SK-N-SH (cell line): ENCODE measurements around the gene NPDC1. TPM values are rescaled to one million over a fixed set of nuclear protein-coding genes. Genes with fewer than 3 reads are reported as not detected.

Source experiments
- CTCF ChIA-PET: fragments of 300-600, 350-600 bp; formaldehyde crosslinking; extraction: SDS; loops from one replicate; lab custom pipeline; 2021; lab: Yijun Ruan, JAX
- POLR2A ChIA-PET: fragments of 350-600 bp; sonication (Branson Sonifier 250); formaldehyde crosslinking; extraction: SDS; loops from one replicate; lab custom pipeline; 2020; ENCODE audit warnings: antibody characterized with exemption, inconsistent platforms; lab: Yijun Ruan, JAX
- DNase-seq: peaks from one replicate; pipeline ENCODE4 v3.0.0; 2012
- H2AFZ ChIP-seq: fragments of 200-600 bp; sonication (generic); 2 replicates; pipeline ENCODE4 v1.8.1; 2016; ENCODE audit warnings: antibody characterized with exemption, mild to moderate bottlenecking, low read depth
- H3F3A ChIP-seq: fragments of 200-600 bp; sonication (generic); replicated peaks from 2 replicates; pipeline ENCODE3; 2016; ENCODE audit warnings: antibody characterized with exemption, mild to moderate bottlenecking; ENCODE audit not compliant: insufficient read depth
- H3K27ac ChIP-seq, 2 experiments: fragments of 200-500 bp in 1 of 2; fragments of 200-600 bp in 1 of 2; sonication (Bioruptor generic) in 1 of 2; sonication (generic), shearing (Covaris generic) in 1 of 2; 2 replicates each; pipeline versions ENCODE4 v1.5.1 to v1.6.1; 2014 to 2016; ENCODE audit warnings: low read depth in 2 of 2, inconsistent platforms in 1 of 2, low read length in 1 of 2, mild to moderate bottlenecking in 1 of 2, mixed read lengths in 1 of 2
- H3K27me3 ChIP-seq: fragments of 200-600 bp; sonication (generic), shearing (Covaris generic); 2 replicates; pipeline ENCODE4 v1.6.1; 2016; ENCODE audit warnings: mixed run types; ENCODE audit not compliant: insufficient read depth
- H3K36me3 ChIP-seq, 2 experiments: fragments of 200-500 bp in 1 of 2; fragments of 200-600 bp in 1 of 2; sonication (Bioruptor generic) in 1 of 2; sonication (generic) in 1 of 2; replicated peaks in 1 of 2; 2 replicates each; pipeline versions ENCODE3 to v1.5.1; 2014 to 2016; ENCODE audit warnings: low read length in 1 of 2, mild to moderate bottlenecking in 1 of 2; ENCODE audit not compliant: insufficient read depth in 2 of 2, control insufficient read depth in 1 of 2
- H3K4me1 ChIP-seq, 2 experiments: fragments of 200-500 bp in 1 of 2; fragments of 200-600 bp in 1 of 2; sonication (Bioruptor generic) in 1 of 2; sonication (generic), shearing (Covaris generic) in 1 of 2; 2 replicates each; pipeline versions ENCODE4 v1.5.1 to v1.6.1; 2014 to 2016; ENCODE audit warnings: low read depth in 1 of 2, low read length in 1 of 2, mixed run types in 1 of 2; ENCODE audit not compliant: insufficient read depth in 2 of 2, control insufficient read depth in 1 of 2
- H3K4me2 ChIP-seq: fragments of 200-600 bp; sonication (generic), shearing (Covaris generic); 2 replicates; pipeline ENCODE4 v1.6.1; 2017; ENCODE audit warnings: mixed run types
- H3K4me3 ChIP-seq, 2 experiments: fragments of 200-500 bp in 1 of 2; fragments of 200-600 bp in 1 of 2; sonication (Bioruptor generic) in 1 of 2; sonication (generic), shearing (Covaris generic) in 1 of 2; 2 replicates each; pipeline versions ENCODE4 v1.5.1 to v1.8.1; 2014 to 2016; ENCODE audit warnings: low read depth in 2 of 2, inconsistent platforms in 1 of 2, low read length in 1 of 2, mild to moderate bottlenecking in 1 of 2, mixed read lengths in 1 of 2, moderate library complexity in 1 of 2
- H3K79me2 ChIP-seq: fragments of 200-600 bp; sonication (generic); 2 replicates; pipeline ENCODE4 v1.8.1; 2017; ENCODE audit warnings: mild to moderate bottlenecking; ENCODE audit not compliant: insufficient read depth
- H3K9ac ChIP-seq: fragments of 200-600 bp; sonication (generic); 2 replicates; pipeline ENCODE4 v1.6.1; 2017; ENCODE audit warnings: mixed run types
- H3K9me2 ChIP-seq: fragments of 200-600 bp; sonication (generic); 2 replicates; pipeline ENCODE4 v1.6.1; 2017; ENCODE audit warnings: mixed run types
- H3K9me3 ChIP-seq: fragments of 200-600 bp; sonication (generic); 2 replicates; pipeline ENCODE4 v1.6.1; 2017; ENCODE audit warnings: mixed run types, mild to moderate bottlenecking, moderate library complexity
- H4K20me1 ChIP-seq: fragments of 200-600 bp; sonication (generic); 2 replicates; pipeline ENCODE4 v1.6.1; 2017; ENCODE audit warnings: mild to moderate bottlenecking, mixed run types; ENCODE audit not compliant: insufficient read depth
- FOSL2 ChIP-seq: IDR thresholded peaks from 2 replicates; pipeline ENCODE4 v1.4.0; 2012; ENCODE audit warnings: low read depth, mild to moderate bottlenecking, moderate library complexity, borderline replicate concordance
- JUND ChIP-seq: IDR thresholded peaks from 2 replicates; pipeline ENCODE4 v1.4.0; 2012
- RAD21 ChIP-seq: IDR thresholded peaks from 2 replicates; pipeline ENCODE4 v1.6.1; 2012; ENCODE audit warnings: mild to moderate bottlenecking, low read length
- RCOR1 ChIP-seq: fragments of 150-350 bp; IDR thresholded peaks from 2 replicates; pipeline ENCODE4 v1.6.1; 2017; ENCODE audit warnings: antibody characterized with exemption, low read length
- SMC3 ChIP-seq: IDR thresholded peaks from 2 replicates; pipeline ENCODE4 v1.6.1; 2012; ENCODE audit warnings: low read depth, low read length, improper control_type of control experiment
- TCF12 ChIP-seq: IDR thresholded peaks from 2 replicates; pipeline ENCODE4 v1.4.0; 2012
- WGBS: methylation state at CpG from one replicate; pipeline ENCODE4 v1.1.6; 2017; ENCODE audit warnings: low lambda C conversion rate; 5-methylcytosine and 5-hydroxymethylcytosine counted together
- polyA plus RNA-seq, 3 experiments: library from polyadenylated mRNA; depleted of rRNA; stranded (reverse); fragments of >200 nt; gene quantifications; 2 replicates each; pipeline ENCODE4 v1.2.3, GENCODE V29; 2012
- TF ChIP-seq, protein P1 (sequence below): IDR thresholded peaks from 2 replicates; pipeline ENCODE4 v1.4.0; 2012; ENCODE audit warnings: low read depth
- TF ChIP-seq, protein P2 (sequence below): fragments of 150-350 bp; IDR thresholded peaks from 2 replicates; pipeline ENCODE4 v1.6.1; 2016; ENCODE audit warnings: mild to moderate bottlenecking, low read depth, low read length

NPDC1 gene
- polyA plus RNA-seq, 1 of the 3 experiments (the other 2 are of a cell fraction): 48.1 TPM

- peak overlapping the region in 1 of 2 experiments; percentile 80; a peak in 2 of 4 replicates for H3K27ac ChIP-seq
- no peak for DNase-seq
- peaks cover 12% of the 10 kb centered on the region; the same call in 1 of the 2 replicates for H4K20me1 ChIP-seq
- H3F3A ChIP-seq: peaks cover 15% of the 10 kb centered on the region
- TF ChIP-seq, protein P1, sequence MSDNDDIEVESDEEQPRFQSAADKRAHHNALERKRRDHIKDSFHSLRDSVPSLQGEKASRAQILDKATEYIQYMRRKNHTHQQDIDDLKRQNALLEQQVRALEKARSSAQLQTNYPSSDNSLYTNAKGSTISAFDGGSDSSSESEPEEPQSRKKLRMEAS: no peak
- no peak for TF ChIP-seq TCF12
- no peak for TF ChIP-seq FOSL2
- no peak for TF ChIP-seq SMC3
- TF ChIP-seq, protein P2, sequence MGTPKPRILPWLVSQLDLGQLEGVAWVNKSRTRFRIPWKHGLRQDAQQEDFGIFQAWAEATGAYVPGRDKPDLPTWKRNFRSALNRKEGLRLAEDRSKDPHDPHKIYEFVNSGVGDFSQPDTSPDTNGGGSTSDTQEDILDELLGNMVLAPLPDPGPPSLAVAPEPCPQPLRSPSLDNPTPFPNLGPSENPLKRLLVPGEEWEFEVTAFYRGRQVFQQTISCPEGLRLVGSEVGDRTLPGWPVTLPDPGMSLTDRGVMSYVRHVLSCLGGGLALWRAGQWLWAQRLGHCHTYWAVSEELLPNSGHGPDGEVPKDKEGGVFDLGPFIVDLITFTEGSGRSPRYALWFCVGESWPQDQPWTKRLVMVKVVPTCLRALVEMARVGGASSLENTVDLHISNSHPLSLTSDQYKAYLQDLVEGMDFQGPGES: no peak
- no peak for TF ChIP-seq RCOR1
- no peak overlapping the region for H3K9ac ChIP-seq
- H3K4me1 ChIP-seq: peaks cover 0 to 29% of the 10 kb centered on the region in 2 experiments; a peak in 1 of 4 replicates
- H3K36me3 ChIP-seq: no peaks in the 10 kb centered on the region
- CTCF ChIA-PET: interaction anchor here (1.5 to 16.8 kb wide), 9 partner anchors 8 to 165 kb away, joined by 4 to 803 read pairs (median 17); partner anchors contain the start of genes ABCA2, CYSRT1, ENTPD2 and FUT7
- 100% methylated on average over 1 of the region's 2 CpGs for WGBS
- POLR2A ChIA-PET: interaction anchor here (1.1 to 2.8 kb wide), 3 partner anchors 15 to 170 kb away, joined by 6 to 21 read pairs (median 17); partner anchors contain the start of genes MAN1B1 and TUBB4B
- H3K4me2 ChIP-seq: peak overlapping the region; percentile 80; the same call in 1 of the 2 replicates
- no peaks in the 10 kb centered on the region for H3K9me3 ChIP-seq
- H3K9me2 ChIP-seq: no peaks in the 10 kb centered on the region
- peak overlapping the region in 1 of 2 experiments; percentile 53; a peak in 1 of 4 replicates for H3K4me3 ChIP-seq
- 0 out of 2 replicates have a peak, but pooled peaks cover 3% of the 10 kb centered on the region for H3K79me2 ChIP-seq
- H2AFZ ChIP-seq: 0 out of 2 replicates have a peak overlapping the region, but pooled peaks have one; percentile 84
- no peaks in the 10 kb centered on the region for H3K27me3 ChIP-seq
These were observed 25.3 kb upstream of the NPDC1 start for GRCh38 chr9:137071282-137071681.

DNA sequence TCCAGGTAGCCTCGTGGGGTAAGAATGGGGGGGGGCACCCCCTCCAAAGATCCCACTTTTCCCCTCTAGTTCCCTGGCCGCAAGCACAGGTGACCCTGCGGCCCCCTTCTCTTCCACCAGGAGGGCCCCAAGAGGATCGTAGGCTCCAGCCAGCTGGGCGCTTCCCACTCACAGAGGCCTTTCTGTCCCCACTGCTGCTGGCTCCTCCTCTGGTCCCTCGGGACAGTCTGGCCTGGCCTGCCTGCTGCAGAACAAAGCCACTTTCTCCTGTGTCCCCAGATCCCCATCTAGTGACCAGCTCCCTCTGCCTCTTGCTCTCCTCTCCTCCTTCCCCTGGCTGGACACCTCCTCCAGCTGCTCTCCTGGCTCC lies 24.9 kb upstream of the NPDC1 start:
- Histone ChIP-seq H3K4me3 (peak overlapping the region; percentile 53 to 57), H3K36me3 (no peaks in the 10 kb centered on the region), H3K9ac (no peak overlapping the region), H3K9me3 (no peaks in the 10 kb centered on the region), H2AFZ (peak overlapping the region; percentile 84; the same call in 1 of the 2 replicates), H3K27me3 (no peaks in the 10 kb centered on the region), H4K20me1 (peaks cover 12% of the 10 kb centered on the region; the same call in 1 of the 2 replicates), H3K9me2 (no peaks in the 10 kb centered on the region), H3F3A (peaks cover 15% of the 10 kb centered on the region), H3K79me2 (0 out of 2 replicates have a peak, but pooled peaks cover 3% of the 10 kb centered on the region), H3K4me1 (peaks cover 0 to 29% of the 10 kb centered on the region in 2 experiments; a peak in 1 of 4 replicates), H3K27ac (peak overlapping the region in 1 of 2 experiments; percentile 80; a peak in 2 of 4 replicates), H3K4me2 (peak overlapping the region; percentile 80)
- TF ChIP-seq RAD21 (0 out of 2 replicates have a peak, but pooled peaks have one; percentile 14), JUND (no peak)
- POLR2A ChIA-PET: interaction anchor here (0.7 to 2.8 kb wide), 5 partner anchors 9 to 170 kb away, joined by 3 to 21 read pairs (median 12); partner anchors contain the start of genes MAN1B1, NPDC1 and TUBB4B
- WGBS: 0% methylated on average over 3 of the region's 6 CpGs
- CTCF ChIA-PET: interaction anchor here (0.9 to 16.8 kb wide), 11 partner anchors 9 to 180 kb away, joined by 3 to 803 read pairs (median 12); partner anchors contain the start of genes ABCA2, CYSRT1, ENTPD2 and FUT7
- peak; percentile 77 for DNase-seq
